ENCODE data around the gene WDFY3.

The WDFY3 gene

DNA sequence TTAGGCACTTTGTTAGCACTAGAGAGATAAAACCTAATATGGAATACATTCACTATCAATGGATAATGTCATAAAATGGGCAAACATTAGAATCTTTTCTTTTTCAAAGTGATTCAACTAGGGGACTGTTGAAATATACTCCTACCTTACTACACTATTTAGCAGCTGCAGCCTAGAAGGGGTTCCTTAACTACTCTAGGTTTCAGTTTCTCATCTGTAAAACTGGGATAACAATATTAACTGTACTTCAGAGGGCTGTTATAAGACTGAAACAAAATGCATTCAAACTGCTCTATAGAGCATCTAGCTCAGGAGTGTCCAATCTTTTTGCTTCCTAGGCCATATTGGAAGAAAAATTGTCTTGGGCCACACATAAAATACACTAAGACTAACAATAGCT is 236.1 kb downstream of the WDFY3 start:
- Histone ChIP-seq H3K79me2 (ENCODE audit: insufficient read depth, low read depth) (no peaks in the 10 kb centered on the region), H3K4me2 (peak overlapping the region; percentile 14; the same call in 1 of the 2 replicates), H3K4me3 (IDR thresholded peaks at IDR 0.05; ENCODE audit: insufficient read depth, low read depth, low read length) (no peak overlapping the region), H4K20me1 (ENCODE audit: insufficient read depth) (no peaks in the 10 kb centered on the region), H3K36me3 (ENCODE audit: insufficient read depth) (no peaks in the 10 kb centered on the region), H2AFZ (ENCODE audit: low read depth) (no peak overlapping the region), H3K9ac (no peak overlapping the region), H3K27me3 (ENCODE audit: insufficient read depth, low read depth) (no peaks in the 10 kb centered on the region), H3K4me1 (ENCODE audit: low read depth, poor library complexity, severe bottlenecking) (peaks cover 13% of the 10 kb centered on the region), H3K27ac (no peak overlapping the region; the same call in 1 of the 2 replicates)
- TF ChIP-seq, protein P1, sequence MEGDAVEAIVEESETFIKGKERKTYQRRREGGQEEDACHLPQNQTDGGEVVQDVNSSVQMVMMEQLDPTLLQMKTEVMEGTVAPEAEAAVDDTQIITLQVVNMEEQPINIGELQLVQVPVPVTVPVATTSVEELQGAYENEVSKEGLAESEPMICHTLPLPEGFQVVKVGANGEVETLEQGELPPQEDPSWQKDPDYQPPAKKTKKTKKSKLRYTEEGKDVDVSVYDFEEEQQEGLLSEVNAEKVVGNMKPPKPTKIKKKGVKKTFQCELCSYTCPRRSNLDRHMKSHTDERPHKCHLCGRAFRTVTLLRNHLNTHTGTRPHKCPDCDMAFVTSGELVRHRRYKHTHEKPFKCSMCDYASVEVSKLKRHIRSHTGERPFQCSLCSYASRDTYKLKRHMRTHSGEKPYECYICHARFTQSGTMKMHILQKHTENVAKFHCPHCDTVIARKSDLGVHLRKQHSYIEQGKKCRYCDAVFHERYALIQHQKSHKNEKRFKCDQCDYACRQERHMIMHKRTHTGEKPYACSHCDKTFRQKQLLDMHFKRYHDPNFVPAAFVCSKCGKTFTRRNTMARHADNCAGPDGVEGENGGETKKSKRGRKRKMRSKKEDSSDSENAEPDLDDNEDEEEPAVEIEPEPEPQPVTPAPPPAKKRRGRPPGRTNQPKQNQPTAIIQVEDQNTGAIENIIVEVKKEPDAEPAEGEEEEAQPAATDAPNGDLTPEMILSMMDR (conservative IDR thresholded peaks at IDR 0.05; ENCODE audit: low read depth, low read length) = no peak

GRCh38 chr4:84727491-84727890 is 239.0 kb downstream of the WDFY3 start:
- H2AFZ ChIP-seq (ENCODE audit: low read depth) = no peak overlapping the region
- no peaks in the 10 kb centered on the region for H3K79me2 ChIP-seq (ENCODE audit: insufficient read depth, low read depth)
- no peaks in the 10 kb centered on the region for H4K20me1 ChIP-seq (ENCODE audit: insufficient read depth)
- no peaks in the 10 kb centered on the region for H3K27me3 ChIP-seq (ENCODE audit: insufficient read depth, low read depth)
- TF ChIP-seq, protein P1 (conservative IDR thresholded peaks at IDR 0.05; ENCODE audit: low read depth, low read length) = no peak
- H3K36me3 ChIP-seq (ENCODE audit: insufficient read depth) = no peaks in the 10 kb centered on the region
- no peak overlapping the region for H3K4me3 ChIP-seq (IDR thresholded peaks at IDR 0.05; ENCODE audit: insufficient read depth, low read depth, low read length)
- H3K4me2 ChIP-seq = no peak overlapping the region
- peaks cover 13% of the 10 kb centered on the region for H3K4me1 ChIP-seq (ENCODE audit: low read depth, poor library complexity, severe bottlenecking)
- no peak overlapping the region for H3K9ac ChIP-seq
- no peak overlapping the region for H3K27ac ChIP-seq

DNA sequence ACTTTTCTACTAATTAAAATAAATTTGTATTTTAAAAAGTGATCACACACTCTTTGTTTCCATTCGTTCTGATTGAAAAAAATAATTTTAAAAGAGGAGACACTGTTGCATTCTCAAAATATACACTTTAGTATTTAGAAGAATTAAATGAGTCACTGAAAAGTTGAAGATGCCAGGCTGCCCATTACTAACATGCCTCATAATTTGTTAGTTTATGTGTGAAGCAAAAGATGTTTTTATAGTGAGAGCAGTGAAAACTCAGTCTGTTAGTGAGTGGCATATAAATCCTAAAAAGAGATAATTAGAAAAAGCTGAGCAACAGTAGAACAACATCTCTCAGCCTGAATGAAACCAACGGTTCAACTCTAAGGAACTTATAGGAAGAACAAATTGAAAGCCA is 240.1 kb downstream of the WDFY3 start:
- Histone ChIP-seq H3K9ac (no peak overlapping the region), H3K79me2 (ENCODE audit: insufficient read depth, low read depth) (no peaks in the 10 kb centered on the region), H3K4me3 (IDR thresholded peaks at IDR 0.05; ENCODE audit: insufficient read depth, low read depth, low read length) (no peak overlapping the region), H3K27ac (no peak overlapping the region), H3K4me2 (no peak overlapping the region), H2AFZ (ENCODE audit: low read depth) (no peak overlapping the region), H3K27me3 (ENCODE audit: insufficient read depth, low read depth) (no peaks in the 10 kb centered on the region), H3K4me1 (ENCODE audit: low read depth, poor library complexity, severe bottlenecking) (peaks cover 13% of the 10 kb centered on the region), H3K36me3 (ENCODE audit: insufficient read depth) (no peaks in the 10 kb centered on the region), H4K20me1 (ENCODE audit: insufficient read depth) (no peaks in the 10 kb centered on the region)
- TF ChIP-seq, protein P1 (conservative IDR thresholded peaks at IDR 0.05; ENCODE audit: low read depth, low read length) = no peak

DNA sequence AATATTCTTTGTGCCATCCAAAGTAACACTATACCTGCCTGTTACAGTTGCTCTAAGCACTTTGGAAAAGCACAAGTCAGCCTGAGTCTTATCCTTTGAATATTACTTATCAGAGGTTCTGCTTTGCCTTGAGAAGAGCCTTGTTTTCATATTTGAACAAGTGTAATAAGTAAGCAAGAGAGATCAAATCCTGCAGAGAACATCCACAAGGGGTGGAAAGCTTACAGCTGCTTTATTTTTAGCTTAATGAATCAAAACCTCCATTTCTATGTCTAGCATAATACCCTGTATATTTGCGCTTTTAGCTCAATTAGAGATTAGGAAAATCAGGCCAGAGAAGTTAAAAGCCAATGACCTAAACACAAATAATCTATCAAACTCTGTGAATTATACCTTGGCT is 243.8 kb downstream of the WDFY3 start:
- Histone ChIP-seq H3K27me3 (ENCODE audit: insufficient read depth, low read depth) (no peaks in the 10 kb centered on the region), H4K20me1 (ENCODE audit: insufficient read depth) (no peaks in the 10 kb centered on the region), H3K4me1 (ENCODE audit: low read depth, poor library complexity, severe bottlenecking) (no peaks in the 10 kb centered on the region), H3K27ac (no peak overlapping the region), H3K36me3 (ENCODE audit: insufficient read depth) (no peaks in the 10 kb centered on the region), H3K4me3 (IDR thresholded peaks at IDR 0.05; ENCODE audit: insufficient read depth, low read depth, low read length) (no peak overlapping the region), H2AFZ (ENCODE audit: low read depth) (no peak overlapping the region), H3K9ac (no peak overlapping the region), H3K4me2 (no peak overlapping the region), H3K79me2 (ENCODE audit: insufficient read depth, low read depth) (no peaks in the 10 kb centered on the region)
- TF ChIP-seq, protein P1 (conservative IDR thresholded peaks at IDR 0.05; ENCODE audit: low read depth, low read length) = no peak

Data from KMS-11 (cell line).